H1 (cell line): ENCODE results near the gene ADCY7.
"Not testable (repeated sequence)": the region's sequence is repeated elsewhere in the genome, so short reads cannot be mapped to it uniquely, and the experiment has no call there.

Source experiments
- ATF3 ChIP-seq: IDR thresholded peaks from 2 replicates; pipeline ENCODE4 v1.6.1; 2011; ENCODE audit warnings: low read depth, mild to moderate bottlenecking, low read length; ENCODE audit not compliant: insufficient read depth
- CTCF ChIP-seq, 3 experiments: IDR thresholded peaks; 1 replicate in 2 of 3; 2 replicates in 1 of 3; pipeline versions ENCODE4 v1.5.1 to v1.6.1; 2011; ENCODE audit warnings: low read length in 3 of 3, mild to moderate bottlenecking in 3 of 3, inconsistent platforms in 2 of 3, low read depth in 1 of 3, moderate library complexity in 1 of 3; ENCODE audit not compliant: insufficient read depth in 1 of 3; ENCODE audit errors: control extremely low read depth in 1 of 3
- EP300 ChIP-seq, 2 experiments: IDR thresholded peaks; 1 replicate in 1 of 2; 2 replicates in 1 of 2; pipeline ENCODE4 v1.6.1; 2011 to 2012; ENCODE audit warnings: low read depth in 2 of 2, low read length in 2 of 2, mild to moderate bottlenecking in 2 of 2, borderline replicate concordance in 1 of 2, inconsistent platforms in 1 of 2, moderate library complexity in 1 of 2
- GTF2F1 ChIP-seq: IDR thresholded peaks from 2 replicates; pipeline ENCODE4 v1.6.1; 2012; ENCODE audit warnings: low read depth, low read length, improper control_type of control experiment, borderline replicate concordance
- KDM1A ChIP-seq: fragments of 200-600, 300-600 bp; sonication (generic); IDR thresholded peaks from 2 replicates; pipeline ENCODE4 v1.7.1; 2016; ENCODE audit warnings: mild to moderate bottlenecking, low read length, borderline replicate concordance
- MAX ChIP-seq: IDR thresholded peaks from 2 replicates; pipeline ENCODE4 v1.6.1; 2012; ENCODE audit warnings: inconsistent platforms
- NANOG ChIP-seq: IDR thresholded peaks from 2 replicates; pipeline ENCODE4 v1.6.1; 2011; ENCODE audit warnings: low read length, low read depth, mild to moderate bottlenecking, inconsistent platforms; ENCODE audit not compliant: insufficient read depth, poor library complexity, severe bottlenecking
- NRF1 ChIP-seq: IDR thresholded peaks from 2 replicates; pipeline ENCODE4 v1.6.1; 2011; ENCODE audit warnings: mild to moderate bottlenecking, low read depth, low read length, improper control_type of control experiment
- POLR2A ChIP-seq, 2 experiments: IDR thresholded peaks; 1 replicate in 1 of 2; 2 replicates in 1 of 2; pipeline ENCODE4 v1.6.1; 2011; ENCODE audit warnings: low read depth in 2 of 2, low read length in 2 of 2, mild to moderate bottlenecking in 2 of 2; ENCODE audit errors: control extremely low read depth in 1 of 2
- POLR2AphosphoS5 ChIP-seq: IDR thresholded peaks from 2 replicates; pipeline ENCODE4 v1.6.1; 2011; ENCODE audit warnings: low read depth, low read length
- RFX5 ChIP-seq: IDR thresholded peaks from 2 replicates; pipeline ENCODE4 v1.6.1; 2011; ENCODE audit warnings: low read depth, low read length, improper control_type of control experiment, borderline replicate concordance
- TAF1 ChIP-seq: IDR thresholded peaks from 2 replicates; pipeline ENCODE4 v1.6.1; 2011; ENCODE audit warnings: mild to moderate bottlenecking, low read depth, low read length

GRCh38 chr16:50243024-50243423, 23.3 kb upstream of the ADCY7 start:
- TF ChIP-seq CTCF (IDR thresholded peaks at IDR 0.05; ENCODE audit: control extremely low read depth in 1 of 3, insufficient read depth in 1 of 3, low read depth in 1 of 3, low read length in 3 of 3); ATF3; NRF1; POLR2A (IDR thresholded peaks at IDR 0.05; ENCODE audit: control extremely low read depth in 1 of 2, low read depth in 2 of 2, low read length in 2 of 2); EP300 (IDR thresholded peaks at IDR 0.05; ENCODE audit: borderline replicate concordance in 1 of 2, low read depth in 2 of 2, low read length in 2 of 2); RFX5; NANOG; KDM1A; GTF2F1; TAF1; POLR2AphosphoS5; MAX: not testable (repeated sequence)
